Stimulated activated naive CD8-positive, alpha-beta T cell treated with anti-CD3 and anti-CD28 coated beads, Interleukin-15, amount 100 ng/mL, for 72 hours (primary cell): ENCODE measurements around the gene POLDIP3.
A peak's percentile ranks its signal among the peaks of the same experiment; 100 is the strongest.
"Not testable (repeated sequence)": the region's sequence is repeated elsewhere in the genome, so short reads cannot be mapped to it uniquely, and the experiment has no call there.

Experiments
- ATAC-seq: fragments of 150-1000 bp; cut with Tn5 transposase; 2 replicates; pipeline ENCODE4 v1.10.0; 2021; ENCODE audit warnings: mild to moderate bottlenecking, moderate library complexity
- DNase-seq, 2 donors: peaks; one replicate each; pipeline ENCODE4 v3.0.0; 2021 to 2022
- H3K27ac Mint-ChIP-seq, 2 donors: one replicate each; pipeline ENCODE4 v1.8.0; 2022; ENCODE audit warnings: mild to moderate bottlenecking in 2 of 2, mixed read lengths in 2 of 2, moderate library complexity in 2 of 2
- H3K27me3 Mint-ChIP-seq: one replicate; pipeline ENCODE4 v1.8.0; 2022; ENCODE audit warnings: mixed read lengths
- H3K4me1 Mint-ChIP-seq: one replicate; pipeline ENCODE4 v1.8.0; 2022; ENCODE audit warnings: mild to moderate bottlenecking, mixed read lengths
- H3K4me3 Mint-ChIP-seq, 2 donors: one replicate each; pipeline ENCODE4 v1.8.0; 2022; ENCODE audit warnings: mild to moderate bottlenecking in 2 of 2, mixed read lengths in 2 of 2, moderate library complexity in 1 of 2
- H3K9me3 Mint-ChIP-seq, 2 donors: one replicate each; pipeline ENCODE4 v1.8.0; 2022; ENCODE audit warnings: mixed read lengths in 2 of 2

The POLDIP3 gene

DNA sequence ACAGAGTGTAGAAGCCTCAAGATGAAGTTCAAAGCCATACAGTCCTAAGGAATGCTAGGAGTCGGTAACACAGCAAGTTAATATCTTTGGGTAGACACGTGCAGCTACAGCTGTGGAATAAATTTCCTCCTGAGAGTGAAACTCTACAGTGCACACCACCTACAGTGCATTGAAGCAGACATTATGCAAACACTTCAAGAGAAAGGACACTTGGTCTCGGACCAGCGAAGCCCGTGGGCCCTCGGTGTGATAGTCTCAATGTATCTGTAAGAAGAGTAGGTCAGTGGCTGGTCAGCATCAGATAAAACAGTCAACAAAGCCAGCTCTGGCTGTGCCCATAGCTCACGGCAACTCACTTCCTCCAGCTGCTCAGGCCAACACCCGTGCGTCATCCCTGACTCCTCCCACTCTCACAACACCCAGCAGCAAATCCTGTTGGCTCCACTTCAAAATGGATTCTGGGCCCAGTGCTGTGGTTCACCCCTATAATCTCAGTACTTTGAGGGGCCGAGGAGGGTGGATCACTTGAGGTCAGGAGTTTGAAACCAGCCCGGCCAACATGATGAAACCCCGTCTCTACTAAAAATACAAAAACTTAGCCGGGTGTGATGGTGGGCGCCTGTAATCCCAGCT is 77.4 kb downstream of the POLDIP3 start:
- DNase-seq, H3K27me3 Mint-ChIP-seq, H3K9me3 Mint-ChIP-seq, H3K4me3 Mint-ChIP-seq: not testable (repeated sequence)
- Mint-ChIP-seq H3K27ac (peak overlapping the region; percentile 46 to 67), H3K4me1 (peaks cover 30% of the 10 kb centered on the region)
- peak; percentile 82 for ATAC-seq

DNA sequence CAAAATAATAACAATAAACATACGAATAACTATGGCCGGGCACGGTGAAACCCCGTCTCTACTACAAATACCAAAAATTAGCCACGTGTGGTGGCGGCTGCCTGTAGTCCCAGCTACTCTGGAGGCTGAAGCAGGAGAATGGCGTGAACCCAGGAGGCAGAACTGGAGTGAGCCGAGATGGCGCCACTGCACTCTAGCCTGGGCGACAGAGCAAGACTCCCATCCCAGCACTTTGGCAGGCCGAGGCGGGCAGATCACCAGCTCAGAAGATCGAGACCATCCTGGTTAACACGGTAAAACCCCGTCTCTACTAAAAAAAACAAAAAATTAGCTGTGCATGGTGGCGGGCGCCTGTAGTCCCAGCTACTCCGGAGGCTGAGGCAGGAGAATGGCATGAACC is 78.0 kb downstream of the POLDIP3 start:
- not testable (repeated sequence) for H3K27ac Mint-ChIP-seq, H3K27me3 Mint-ChIP-seq, H3K9me3 Mint-ChIP-seq, H3K4me3 Mint-ChIP-seq, ATAC-seq, DNase-seq
- peaks cover 30% of the 10 kb centered on the region for H3K4me1 Mint-ChIP-seq

DNA sequence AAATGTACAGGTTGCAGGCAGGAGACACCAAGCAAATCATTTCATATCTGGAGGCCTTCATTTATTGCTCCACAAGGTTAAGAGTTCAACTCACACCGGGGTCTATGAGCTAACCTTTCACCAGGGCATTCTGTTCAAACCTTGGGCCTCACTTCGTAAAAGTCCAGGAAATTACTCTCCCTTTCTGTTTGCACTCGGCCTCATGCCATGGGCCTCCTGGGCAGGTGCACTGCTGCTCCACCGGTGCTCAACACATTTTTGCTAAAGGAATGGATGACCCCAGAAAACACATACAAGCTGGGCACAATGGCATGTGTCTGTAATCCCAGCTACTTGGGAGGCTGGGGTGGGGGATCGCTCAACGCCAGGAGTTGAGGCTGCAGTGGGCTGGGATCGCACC is 78.5 kb downstream of the POLDIP3 start:
- Mint-ChIP-seq H3K4me3 (no peak overlapping the region), H3K27ac (no peak overlapping the region), H3K4me1 (peaks cover 30% of the 10 kb centered on the region), H3K27me3 (no peaks in the 10 kb centered on the region), H3K9me3 (no peaks in the 10 kb centered on the region)
- no peak for ATAC-seq
- no peak for DNase-seq

GRCh38 chr22:42535082-42535731 is 79.5 kb downstream of the POLDIP3 start:
- not testable (repeated sequence) for H3K4me3 Mint-ChIP-seq, H3K9me3 Mint-ChIP-seq, ATAC-seq, H3K27ac Mint-ChIP-seq, H3K27me3 Mint-ChIP-seq, DNase-seq
- peaks cover 30% of the 10 kb centered on the region for H3K4me1 Mint-ChIP-seq
